ENCODE data around the gene PPP1R1B. TPM values are rescaled to one million over a fixed set of nuclear protein-coding genes. Genes with fewer than 3 reads are reported as not detected.

The PPP1R1B gene
- total RNA-seq, 1 donor from 2014 or later: 1.2 TPM

- intact Hi-C loops (cut with DNase I): no loop called here
- DNase-seq (ENCODE audit: low spot score): no peak
Observed at GRCh38 chr17:39627712-39628516, 1.2 kb downstream of the PPP1R1B start.

GRCh38 chr17:39628655-39629493 is 2.1 kb downstream of the PPP1R1B start:
- no peak for DNase-seq (ENCODE audit: low spot score)
- intact Hi-C loops (cut with DNase I): no loop called here

- intact Hi-C loops (cut with DNase I): no loop called here
- DNase-seq (ENCODE audit: low spot score): no peak
Observed at GRCh38 chr17:39629494-39629880, 2.7 kb downstream of the PPP1R1B start.

- DNase-seq (ENCODE audit: low spot score): no peak
- intact Hi-C loops (cut with DNase I): no loop called here
Observed at GRCh38 chr17:39629898-39630297, 3.1 kb downstream of the PPP1R1B start.

GRCh38 chr17:39631403-39631802 is 4.7 kb downstream of the PPP1R1B start:
- intact Hi-C loops (cut with DNase I): no loop called here
- DNase-seq (ENCODE audit: low spot score): no peak

GRCh38 chr17:39632153-39632941 is 5.6 kb downstream of the PPP1R1B start:
- intact Hi-C loops (cut with DNase I): no loop called here
- no peak for DNase-seq (ENCODE audit: low spot score)

- intact Hi-C loops (cut with DNase I): no loop called here
- DNase-seq (ENCODE audit: low spot score): no peak
Observed at GRCh38 chr17:39633570-39634183, 6.9 kb downstream of the PPP1R1B start.

- intact Hi-C loops (cut with DNase I): no loop called here
Observed at GRCh38 chr17:39634384-39634871, 7.7 kb downstream of the PPP1R1B start.

GRCh38 chr17:39635614-39636176 is 8.9 kb downstream of the PPP1R1B start:
- DNase-seq (ENCODE audit: low spot score): no peak
- intact Hi-C loops (cut with DNase I): loop anchor here (5.0 kb wide), 2 partner anchors 92 to 117 kb away; no protein-coding TSS in a partner anchor

More at GRCh38 chr17:39634384-39634871, 7.7 kb downstream of the PPP1R1B start:
- DNase-seq (ENCODE audit: low spot score): no peak

- intact Hi-C loops (cut with DNase I): loop anchor here (5.0 kb wide), 2 partner anchors 91 to 116 kb away; no protein-coding TSS in a partner anchor
- no peak for DNase-seq (ENCODE audit: low spot score)
Observed at GRCh38 chr17:39636587-39636926, 9.8 kb downstream of the PPP1R1B start.

- intact Hi-C loops (cut with DNase I): loop anchor here (5.0 kb wide), 2 partner anchors 90 to 115 kb away; no protein-coding TSS in a partner anchor
- peak; percentile 97 for DNase-seq (ENCODE audit: low spot score)
Observed at GRCh38 chr17:39636927-39637736, 10.4 kb downstream of the PPP1R1B start, which contains the start of gene STARD3. STARD3 (plus strand) TSS chr17:39637144; CDS start chr17:39653532, 16,388 bp downstream.

- no peak for DNase-seq (ENCODE audit: low spot score)
- intact Hi-C loops (cut with DNase I): loop anchor here (5.0 kb wide), 2 partner anchors 89 to 114 kb away; no protein-coding TSS in a partner anchor
Observed at GRCh38 chr17:39638317-39638716, 11.6 kb downstream of the PPP1R1B start.

GRCh38 chr17:39639043-39639442 is 12.3 kb downstream of the PPP1R1B start:
- intact Hi-C loops (cut with DNase I): loop anchor here (5.0 kb wide), 2 partner anchors 88 to 113 kb away; no protein-coding TSS in a partner anchor
- DNase-seq (ENCODE audit: low spot score): no peak

GRCh38 chr17:39639566-39640458 is 13.1 kb downstream of the PPP1R1B start:
- intact Hi-C loops (cut with DNase I): loop anchor here (5.0 kb wide), 3 partner anchors 87 to 282 kb away; no protein-coding TSS in a partner anchor

GRCh38 chr17:39640591-39641031 is 13.9 kb downstream of the PPP1R1B start:
- DNase-seq (ENCODE audit: low spot score): no peak
- intact Hi-C loops (cut with DNase I): loop anchor here (5.0 kb wide), 1 partner anchor 282 kb away; no protein-coding TSS in a partner anchor

More at GRCh38 chr17:39639566-39640458, 13.1 kb downstream of the PPP1R1B start:
- no peak for DNase-seq (ENCODE audit: low spot score)

- intact Hi-C loops (cut with DNase I): loop anchor here (5.0 kb wide), 1 partner anchor 281 kb away; no protein-coding TSS in a partner anchor
- DNase-seq (ENCODE audit: low spot score): no peak
Observed at GRCh38 chr17:39641097-39641496, 14.3 kb downstream of the PPP1R1B start.
